Uterus (tissue), 4 donors: Measurements from ENCODE around the gene NCOA1. TPM values are rescaled to one million over a fixed set of nuclear protein-coding genes. Genes with fewer than 3 reads are reported as not detected.

Experiments used
- DNase-seq, 2 donors: peaks; one replicate each; pipeline ENCODE4 v3.0.0-alpha.2; 2019 to 2020
- H3K27ac ChIP-seq, 2 donors: fragments of 200-600 bp; sonication (generic); 1 replicate in 1 of 2; 2 replicates in 1 of 2; pipeline ENCODE4 v1.5.1; 2016 to 2018
- H3K27me3 ChIP-seq, 2 donors: fragments of 200-600 bp; sonication (generic); one replicate each; pipeline ENCODE4 v1.5.1; 2018 to 2019; ENCODE audit warnings: control low read depth in 1 of 2
- H3K36me3 ChIP-seq, 2 donors: fragments of 200-600 bp; sonication (generic); one replicate each; pipeline ENCODE4 v1.5.1; 2019; ENCODE audit warnings: control low read depth in 1 of 2
- H3K4me1 ChIP-seq, 2 donors: fragments of 200-600 bp; sonication (generic); one replicate each; pipeline ENCODE4 v1.5.1; 2018 to 2019; ENCODE audit warnings: control low read depth in 1 of 2
- H3K4me3 ChIP-seq, 2 donors: fragments of 200-600 bp; sonication (generic); 1 replicate in 1 of 2; 2 replicates in 1 of 2; pipeline ENCODE4 v1.5.1; 2018 to 2019; ENCODE audit warnings: mild to moderate bottlenecking in 1 of 2
- H3K9me3 ChIP-seq, 2 donors: fragments of 200-600 bp; sonication (generic); one replicate each; pipeline ENCODE4 v1.5.1; 2019; ENCODE audit warnings: control low read depth in 1 of 2
- CTCF ChIP-seq, 4 experiments: fragments of 200-600 bp in 2 of 4; fragments of 450-650 bp in 2 of 4; sonication (generic) in 2 of 4; IDR thresholded peaks; one replicate each; pipeline ENCODE4 v1.5.1; 2016 to 2019; ENCODE audit warnings: antibody characterized with exemption in 4 of 4, mild to moderate bottlenecking in 2 of 4, moderate library complexity in 1 of 4
- POLR2A ChIP-seq, 2 donors: fragments of 450-650 bp; IDR thresholded peaks; one replicate each; pipeline ENCODE4 v1.6.1; 2016; ENCODE audit warnings: antibody characterized with exemption in 2 of 2, mild to moderate bottlenecking in 1 of 2, moderate library complexity in 1 of 2
- intact Hi-C: fragments of 100-400 bp; cut with DNase I; formaldehyde crosslinking; loops from one replicate; pipeline ENCODE4 v1.15.1; 2023; ENCODE audit warnings: low total_unique reads
- total RNA-seq, 4 donors: library from RNA; depleted of rRNA in 3 of 4; stranded (reverse); fragments of >200 nt in 3 of 4; gene quantifications; one replicate each; pipeline versions ENCODE4 v1.1.0 to v1.2.4, GENCODE V29; 2014 to 2023
- donor health status: DM: yes; HTN: yes; CAD: no.

Gene NCOA1
- total RNA-seq, 4 donors from 2014 or later: 38.7 to 88.5 (median 62.0) TPM

DNA sequence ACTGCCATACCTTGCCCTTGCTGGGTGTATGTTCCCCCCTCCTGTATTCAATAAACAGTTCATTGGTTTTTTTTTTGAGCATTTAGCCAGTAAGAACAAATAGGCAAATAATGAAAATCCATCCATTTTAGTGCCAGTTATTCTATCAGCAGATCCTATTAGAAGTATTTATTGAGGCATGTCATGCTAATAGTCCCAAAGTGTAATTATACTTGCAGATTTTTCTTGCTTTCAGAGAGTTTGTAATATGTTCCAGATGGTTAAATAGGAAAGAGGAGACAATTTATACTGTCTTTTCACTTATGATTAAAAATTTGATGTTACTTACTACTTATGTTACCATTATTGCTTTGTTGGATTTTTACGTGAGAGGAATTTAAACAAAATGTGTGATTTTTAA, 127.6 kb downstream of the NCOA1 start:
- TF ChIP-seq POLR2A (IDR thresholded peaks at IDR 0.05) (no peak), CTCF (IDR thresholded peaks at IDR 0.05) (no peak)
- Histone ChIP-seq H3K4me3 (no peak overlapping the region), H3K27ac (no peak overlapping the region), H3K27me3 (no peaks in the 10 kb centered on the region), H3K9me3 (no peaks in the 10 kb centered on the region), H3K4me1 (no peaks in the 10 kb centered on the region), H3K36me3 (no peaks in the 10 kb centered on the region)
- intact Hi-C loops: no loop called here
- DNase-seq: no peak

- H3K9me3 ChIP-seq: no peaks in the 10 kb centered on the region
- no peak overlapping the region for H3K27ac ChIP-seq
- intact Hi-C loops: no loop called here
- no peaks in the 10 kb centered on the region for H3K36me3 ChIP-seq
- no peaks in the 10 kb centered on the region for H3K4me1 ChIP-seq
- H3K27me3 ChIP-seq: no peaks in the 10 kb centered on the region
- DNase-seq: no peak
- no peak overlapping the region for H3K4me3 ChIP-seq
- no peak for TF ChIP-seq CTCF (IDR thresholded peaks at IDR 0.05)
- no peak for TF ChIP-seq POLR2A (IDR thresholded peaks at IDR 0.05)
These were observed 129.9 kb downstream of the NCOA1 start for GRCh38 chr2:24620936-24621335.

- H3K4me3 ChIP-seq: no peak overlapping the region
- H3K27ac ChIP-seq: no peak overlapping the region
- H3K27me3 ChIP-seq: no peaks in the 10 kb centered on the region
These were observed 130.9 kb downstream of the NCOA1 start for GRCh38 chr2:24621779-24622538.

DNA sequence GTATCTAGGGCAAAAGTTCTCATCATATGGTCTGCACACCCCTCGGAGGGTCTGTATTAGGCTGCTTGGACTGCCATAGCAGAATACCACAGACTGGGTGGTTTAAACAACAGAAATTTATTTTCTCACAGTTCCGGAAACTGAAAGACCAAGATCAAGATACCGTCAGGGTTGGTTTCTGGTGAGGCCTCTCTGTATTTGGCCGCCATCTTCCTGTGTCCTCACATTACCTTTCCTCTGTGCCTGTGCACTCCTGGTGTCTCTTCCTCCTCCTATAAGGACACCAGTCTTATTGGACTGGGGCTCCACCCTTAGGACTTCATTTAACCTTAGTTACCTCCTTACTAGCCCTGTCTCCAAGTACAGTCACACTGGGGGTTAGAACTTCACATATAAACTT, 132.5 kb downstream of the NCOA1 start:
- Histone ChIP-seq H3K36me3 (no peaks in the 10 kb centered on the region), H3K4me1 (no peaks in the 10 kb centered on the region), H3K4me3 (no peak overlapping the region), H3K9me3 (no peaks in the 10 kb centered on the region), H3K27me3 (no peaks in the 10 kb centered on the region), H3K27ac (no peak overlapping the region)
- TF ChIP-seq CTCF (IDR thresholded peaks at IDR 0.05) (no peak), POLR2A (IDR thresholded peaks at IDR 0.05) (no peak)
- intact Hi-C loops: no loop called here
- DNase-seq: no peak

More at GRCh38 chr2:24621779-24622538, 130.9 kb downstream of the NCOA1 start:
- no peak for DNase-seq
- TF ChIP-seq CTCF (IDR thresholded peaks at IDR 0.05) (no peak), POLR2A (IDR thresholded peaks at IDR 0.05) (no peak)
- no peaks in the 10 kb centered on the region for H3K9me3 ChIP-seq
- no peaks in the 10 kb centered on the region for H3K36me3 ChIP-seq
- H3K4me1 ChIP-seq: no peaks in the 10 kb centered on the region
- intact Hi-C loops: no loop called here

- H3K4me3 ChIP-seq: no peak overlapping the region
- H3K36me3 ChIP-seq: no peaks in the 10 kb centered on the region
- H3K27me3 ChIP-seq: no peaks in the 10 kb centered on the region
- no peak overlapping the region for H3K27ac ChIP-seq
- no peak for DNase-seq
- intact Hi-C loops: no loop called here
- H3K4me1 ChIP-seq: no peaks in the 10 kb centered on the region
- no peak for TF ChIP-seq POLR2A (IDR thresholded peaks at IDR 0.05)
- no peak for TF ChIP-seq CTCF (IDR thresholded peaks at IDR 0.05)
- no peaks in the 10 kb centered on the region for H3K9me3 ChIP-seq
These were observed 134.7 kb downstream of the NCOA1 start for GRCh38 chr2:24625728-24626127.
